GM18526 (cell line): ENCODE results near the gene PAPPA.

Experiments
- POLR2A ChIP-seq: IDR thresholded peaks from 3 replicates; pipeline ENCODE4 v1.6.1; 2011; ENCODE audit not compliant: insufficient read length; ENCODE audit errors: extremely low read depth

Gene PAPPA

DNA sequence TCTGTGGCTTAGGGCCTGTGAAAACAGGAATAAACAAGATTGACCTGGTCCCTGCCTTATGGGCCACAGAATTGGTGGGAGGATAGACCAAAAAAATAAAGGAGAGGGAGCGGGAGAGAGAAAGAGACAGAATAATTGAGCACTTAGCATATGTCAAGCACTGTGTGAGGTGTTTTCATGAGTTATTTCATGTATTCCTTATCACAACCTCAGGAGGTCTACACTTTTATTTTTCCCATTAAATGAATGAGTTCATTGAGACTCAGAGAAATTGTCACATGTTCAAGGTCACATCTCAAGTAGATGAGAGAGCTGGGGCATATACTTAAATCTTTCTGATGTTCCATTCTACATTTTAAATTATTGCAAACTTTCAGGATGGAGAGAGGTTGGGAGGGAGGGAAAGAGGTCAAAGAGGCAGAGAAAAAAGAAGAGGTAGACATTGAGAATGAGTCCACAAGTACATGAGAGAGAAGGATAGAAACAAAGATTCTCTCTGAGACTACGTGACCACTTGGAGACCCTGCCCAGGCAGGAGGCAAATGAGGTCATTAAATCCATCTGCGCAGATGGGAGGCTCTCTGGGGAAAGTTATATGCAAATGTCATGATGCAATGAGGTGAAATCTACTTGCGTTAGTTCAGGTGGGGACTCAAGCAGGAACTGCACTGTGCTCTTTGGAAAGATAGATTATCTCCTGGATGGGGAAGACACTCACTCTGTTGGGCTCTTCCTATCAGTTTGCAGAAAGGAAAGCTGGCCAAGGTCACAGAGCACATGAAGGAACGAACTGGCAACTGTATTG is 241.5 kb downstream of the PAPPA start:
- TF ChIP-seq POLR2A, result no peak

- TF ChIP-seq POLR2A, result no peak
Measured at GRCh38 chr9:116395699-116396037, 242.1 kb downstream of the PAPPA start.

DNA sequence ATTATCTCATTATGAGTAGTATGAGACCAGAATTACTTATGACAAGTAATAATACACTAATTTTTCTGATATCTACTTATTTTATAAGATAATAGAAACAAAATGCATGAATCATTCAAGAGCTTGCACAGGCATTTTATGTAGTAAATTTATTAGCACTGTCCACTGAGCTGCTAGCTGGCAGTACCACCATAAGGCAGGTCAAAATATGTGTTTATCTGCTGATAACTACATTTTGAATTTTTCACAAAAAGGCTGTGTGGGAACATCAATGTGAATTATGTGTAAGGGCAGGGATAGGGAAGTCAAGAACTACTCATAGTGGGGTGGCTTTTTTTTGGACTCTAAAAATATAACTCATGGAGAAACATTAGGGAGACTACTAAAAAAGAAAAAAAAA is 249.6 kb downstream of the PAPPA start:
- no peak for TF ChIP-seq POLR2A

GRCh38 chr9:116404228-116404627 is 250.6 kb downstream of the PAPPA start:
- TF ChIP-seq POLR2A, result no peak

DNA sequence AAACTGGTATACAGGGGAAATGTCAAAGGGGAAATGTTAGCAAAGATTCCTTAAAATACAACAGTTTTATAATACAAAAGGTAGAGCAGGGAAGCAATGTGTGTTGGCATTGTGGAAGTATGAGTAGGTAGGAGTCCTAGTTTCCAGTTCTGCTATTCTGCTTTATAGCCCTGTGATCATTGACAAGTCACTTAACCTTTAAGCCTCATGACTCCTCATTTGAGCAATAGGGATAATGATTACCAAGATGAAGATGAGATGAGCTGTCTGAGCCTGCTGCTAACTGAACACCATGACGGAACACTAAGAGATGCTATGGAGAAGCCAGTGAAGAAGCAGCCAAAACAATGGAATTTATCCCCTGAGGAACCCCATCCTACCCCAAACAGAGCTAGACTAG is 251.7 kb downstream of the PAPPA start:
- no peak for TF ChIP-seq POLR2A

GRCh38 chr9:116406469-116406868 is 252.9 kb downstream of the PAPPA start:
- no peak for TF ChIP-seq POLR2A

GRCh38 chr9:116409129-116409528 is 255.5 kb downstream of the PAPPA start:
- TF ChIP-seq POLR2A, result no peak

DNA sequence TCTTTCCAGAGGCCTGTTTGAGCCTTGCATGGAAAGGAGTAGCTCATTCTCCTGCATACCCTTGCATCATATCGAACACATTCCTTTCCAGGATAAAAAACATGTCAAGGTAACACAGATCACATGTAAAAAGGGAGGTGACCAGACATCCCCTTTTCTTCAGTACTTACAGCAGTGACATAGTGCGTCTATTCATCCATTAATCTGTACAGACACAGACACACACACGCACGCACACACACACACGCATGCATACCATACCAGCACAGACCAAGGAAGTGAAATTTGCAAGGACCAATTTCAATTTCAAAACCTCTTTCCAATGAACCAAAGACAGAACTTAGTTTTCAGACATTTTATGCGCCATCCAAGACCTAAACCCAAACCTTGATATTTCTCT is 256.0 kb downstream of the PAPPA start:
- TF ChIP-seq POLR2A, result no peak

DNA sequence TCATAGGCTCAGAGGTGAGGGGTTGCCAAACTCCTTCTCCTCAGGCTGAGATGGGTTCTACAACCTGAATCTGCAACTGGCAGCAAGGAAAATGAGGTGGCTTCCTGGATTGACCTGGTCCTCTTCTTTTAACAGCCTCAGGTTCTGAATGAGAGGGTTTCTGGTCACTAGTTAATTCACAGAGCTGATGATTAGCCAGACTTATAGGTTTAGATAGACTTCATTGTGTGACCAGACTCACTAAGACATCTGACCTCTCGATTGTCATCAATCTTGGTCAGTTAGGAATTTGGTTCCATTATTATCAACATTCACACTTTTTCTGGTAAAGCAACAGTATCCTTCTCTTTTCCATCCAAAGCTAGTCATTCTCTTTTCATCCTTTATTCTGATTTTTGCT is 257.9 kb downstream of the PAPPA start:
- TF ChIP-seq POLR2A, result no peak

DNA sequence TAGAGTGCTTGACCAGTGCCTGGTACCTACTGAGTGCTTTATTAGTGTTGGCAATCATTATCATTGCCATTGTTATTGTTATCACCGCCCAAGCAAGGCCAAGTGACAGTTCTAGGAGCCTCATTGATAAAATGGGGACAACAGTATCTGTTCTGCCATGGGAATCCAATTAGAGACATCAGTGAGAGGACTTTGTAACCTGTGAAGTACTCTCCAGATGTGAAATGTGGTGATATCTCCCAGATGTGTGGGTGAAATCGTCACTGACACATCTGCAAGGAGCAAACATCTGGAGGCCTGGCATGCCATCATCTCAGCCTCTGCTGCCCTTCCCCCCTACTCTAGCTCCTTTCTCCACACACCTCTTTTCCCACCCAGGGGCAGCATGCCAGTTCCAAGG is 260.8 kb downstream of the PAPPA start:
- no peak for TF ChIP-seq POLR2A

GRCh38 chr9:116416421-116416820 is 262.8 kb downstream of the PAPPA start:
- no peak for TF ChIP-seq POLR2A

GRCh38 chr9:116417464-116417863 is 263.9 kb downstream of the PAPPA start:
- no peak for TF ChIP-seq POLR2A

DNA sequence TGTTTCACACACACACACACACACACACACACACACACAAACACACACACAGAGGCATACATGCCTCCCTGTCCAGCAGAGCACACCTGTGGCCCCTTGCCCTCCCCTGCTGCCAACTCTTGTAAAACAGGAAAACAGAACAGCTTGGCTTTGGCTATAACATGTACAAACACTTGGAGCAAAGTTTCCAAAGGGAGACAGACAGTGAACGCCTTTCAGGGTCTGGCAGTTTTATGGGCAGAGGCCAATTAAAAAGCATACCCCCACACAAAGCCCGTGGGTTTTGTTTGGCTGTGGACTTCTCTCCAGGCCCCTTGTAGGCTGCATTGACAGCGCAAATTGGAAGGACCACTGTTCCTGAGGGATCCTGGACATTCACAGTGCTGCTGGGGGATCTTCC is 265.6 kb downstream of the PAPPA start:
- no peak for TF ChIP-seq POLR2A

DNA sequence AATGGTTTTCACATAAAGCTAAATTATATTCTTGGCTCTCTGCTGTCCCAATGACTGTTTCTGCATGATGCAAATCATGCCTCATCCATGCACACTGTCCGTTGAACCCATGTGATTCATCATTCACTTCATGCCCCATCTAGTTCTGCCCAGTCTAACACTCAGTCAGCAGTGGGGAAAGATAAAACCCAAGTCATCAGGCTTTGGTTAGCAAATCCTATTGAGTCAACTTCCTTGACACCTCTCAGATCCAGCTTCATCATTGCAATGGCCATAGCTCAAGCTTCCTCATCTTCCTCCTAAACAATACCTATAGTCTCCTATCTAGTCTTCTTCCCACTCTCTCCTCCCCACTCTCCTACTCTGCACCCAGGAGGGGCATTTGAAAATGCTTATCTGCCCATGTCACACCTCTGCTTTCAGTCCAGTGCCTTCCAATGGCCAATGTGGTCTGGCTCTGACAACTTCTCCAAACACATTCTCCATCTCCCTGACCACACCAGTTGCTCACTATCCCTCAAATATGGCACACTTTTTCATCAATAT is 267.5 kb downstream of the PAPPA start:
- TF ChIP-seq POLR2A, result no peak

DNA sequence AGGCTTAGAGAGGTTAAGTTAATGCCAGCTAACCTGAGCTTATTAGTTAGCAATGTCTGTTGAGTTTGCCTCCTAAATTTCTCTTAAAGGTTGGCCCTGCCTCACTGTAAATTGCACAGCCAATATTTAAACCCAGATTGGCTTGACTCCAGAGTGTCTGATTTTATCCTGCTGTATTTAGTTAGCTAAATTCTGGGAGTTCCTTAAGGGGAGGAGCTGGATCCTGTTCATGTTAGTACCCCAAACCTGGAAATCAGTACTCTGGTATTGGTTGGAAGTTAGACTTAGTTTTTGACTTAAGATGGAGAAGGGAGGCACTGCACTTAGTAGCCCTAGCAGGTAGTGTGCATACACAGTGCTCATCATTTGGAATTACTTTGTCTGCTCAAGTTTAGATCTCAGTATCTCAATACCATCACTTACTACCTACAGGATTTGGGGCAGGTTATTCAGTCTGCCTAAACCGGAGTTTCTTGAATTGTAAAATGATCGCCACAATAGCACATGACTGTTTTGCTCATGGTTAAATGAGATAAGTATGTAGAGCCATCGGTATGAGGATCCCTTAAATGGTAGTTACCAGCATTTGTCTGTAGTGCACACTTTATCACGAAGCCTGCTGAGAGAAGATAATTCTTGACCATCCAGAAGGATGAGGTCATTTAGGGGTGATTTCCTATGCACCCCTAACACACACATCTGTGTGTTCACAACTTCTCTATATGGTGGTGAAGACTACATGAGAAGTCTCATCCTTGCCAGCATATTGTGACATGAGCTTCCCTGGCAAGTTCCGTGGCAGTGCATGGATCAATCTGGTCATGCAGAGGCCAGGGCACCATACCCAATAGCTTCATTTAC is 268.8 kb downstream of the PAPPA start:
- no peak for TF ChIP-seq POLR2A

DNA sequence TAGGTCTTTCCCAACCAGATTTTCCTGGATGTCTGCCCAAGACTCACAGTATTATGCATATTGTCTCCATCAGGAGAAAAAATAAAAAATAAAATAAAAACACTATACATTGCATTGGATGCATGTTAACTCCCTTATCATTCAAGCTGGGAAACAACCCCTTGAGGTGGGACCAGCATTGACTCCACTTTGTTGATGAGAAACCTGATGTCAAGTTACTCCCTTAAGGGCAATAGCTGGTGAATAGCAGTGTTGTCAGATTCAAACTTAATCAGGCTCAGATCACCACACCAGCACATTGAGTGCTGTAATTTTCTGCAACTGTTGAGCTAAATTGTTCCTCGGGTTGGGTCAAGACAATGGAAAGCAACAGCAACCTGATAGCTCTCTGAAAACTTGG is 269.6 kb downstream of the PAPPA start:
- TF ChIP-seq POLR2A, result no peak
